ENCODE data around the gene ZBED4. TPM values are rescaled to one million over a fixed set of nuclear protein-coding genes. Genes with fewer than 3 reads are reported as not detected.
A peak's percentile ranks its signal among the peaks of the same experiment; 100 is the strongest.

The ZBED4 gene
- total RNA-seq, 2 experiments from 2014 or later = 18.4 TPM

GRCh38 chr22:49913446-49913845 is 59.8 kb downstream of the ZBED4 start:
- H3K4me3 Mint-ChIP-seq = no peak overlapping the region
- H3K27ac Mint-ChIP-seq = no peak overlapping the region
- peaks cover 12% of the 10 kb centered on the region for H3K4me1 Mint-ChIP-seq (ENCODE audit: low read depth)
- ChIA-PET POLR2A (no interaction called here), CTCF (interaction anchor here (1.6 to 1.9 kb wide), 2 partner anchors 17 to 146 kb away, joined by 4 to 12 read pairs; no protein-coding TSS in a partner anchor)
- no peaks in the 10 kb centered on the region for H3K36me3 Mint-ChIP-seq
- DNase-seq = no peak
- H3K9me3 Mint-ChIP-seq = no peaks in the 10 kb centered on the region
- intact Hi-C loops (cut with micrococcal nuclease) = no loop called here
- H3K27me3 Mint-ChIP-seq = no peaks in the 10 kb centered on the region

DNA sequence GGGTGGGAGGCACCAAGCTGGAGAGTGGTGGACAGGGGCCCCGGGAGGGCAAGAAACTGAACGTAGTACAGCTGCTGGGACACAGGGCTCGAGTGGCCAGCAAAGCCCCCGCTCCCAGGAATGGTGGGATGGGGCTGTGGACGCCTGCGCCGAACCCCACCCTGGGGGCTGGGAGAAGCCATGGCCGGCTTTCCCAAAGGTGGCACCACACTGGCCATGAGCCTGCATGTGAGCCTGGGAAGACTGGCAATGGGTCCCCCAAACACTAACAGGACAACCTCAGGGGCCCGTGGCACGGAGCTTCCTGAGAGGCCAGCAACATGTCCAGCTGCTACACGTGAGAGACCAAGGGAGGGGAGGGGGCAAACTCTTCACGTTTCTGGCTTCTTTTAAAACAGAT is 60.6 kb downstream of the ZBED4 start:
- Mint-ChIP-seq H3K9me3 (no peaks in the 10 kb centered on the region), H3K4me3 (no peak overlapping the region), H3K36me3 (no peaks in the 10 kb centered on the region), H3K27ac (no peak overlapping the region), H3K27me3 (no peaks in the 10 kb centered on the region), H3K4me1 (ENCODE audit: low read depth) (peaks cover 15% of the 10 kb centered on the region)
- POLR2A ChIA-PET = no interaction called here
- CTCF ChIA-PET = interaction anchor here (1.6 to 1.9 kb wide), 2 partner anchors 16 to 147 kb away, joined by 4 to 12 read pairs; no protein-coding TSS in a partner anchor
- intact Hi-C loops (cut with micrococcal nuclease) = no loop called here
- no peak for DNase-seq

DNA sequence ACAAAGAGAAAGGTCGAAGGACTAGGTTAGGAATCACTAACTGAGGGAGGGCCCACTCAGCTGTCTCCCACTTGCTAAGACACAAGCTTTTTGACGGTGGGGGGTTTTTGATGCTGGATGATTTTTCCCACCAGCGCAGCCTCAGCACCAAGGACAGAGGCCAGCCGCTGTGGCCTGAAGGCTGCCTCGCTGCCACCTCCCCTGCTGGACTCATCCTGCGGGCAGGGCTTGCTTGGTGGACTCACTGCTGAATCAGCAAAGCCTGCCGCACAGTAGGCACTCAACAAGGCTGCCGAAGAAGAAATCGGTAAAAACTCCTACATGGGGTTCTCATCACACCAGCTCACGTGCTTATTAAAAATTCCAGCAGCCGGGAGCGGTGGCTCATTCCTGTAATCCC is 62.0 kb downstream of the ZBED4 start:
- H3K4me1 Mint-ChIP-seq (ENCODE audit: low read depth) = peaks cover 25% of the 10 kb centered on the region
- intact Hi-C loops (cut with micrococcal nuclease) = loop anchor here (5.0 kb wide), 1 partner anchor 78 kb away; no protein-coding TSS in a partner anchor
- no peak for DNase-seq
- no peaks in the 10 kb centered on the region for H3K9me3 Mint-ChIP-seq
- POLR2A ChIA-PET = interaction anchor here (1.1 to 1.7 kb wide), 2 partner anchors 16 to 87 kb away, joined by 3 read pairs; no protein-coding TSS in a partner anchor
- no peak overlapping the region for H3K27ac Mint-ChIP-seq
- no peaks in the 10 kb centered on the region for H3K27me3 Mint-ChIP-seq
- no peak overlapping the region for H3K4me3 Mint-ChIP-seq
- H3K36me3 Mint-ChIP-seq = no peaks in the 10 kb centered on the region
- CTCF ChIA-PET = interaction anchor here (0.7 to 1.5 kb wide), 4 partner anchors 10 to 148 kb away, joined by 3 to 10 read pairs (median 3); no protein-coding TSS in a partner anchor

GRCh38 chr22:49916831-49917230 is 63.2 kb downstream of the ZBED4 start:
- no peaks in the 10 kb centered on the region for H3K27me3 Mint-ChIP-seq
- H3K36me3 Mint-ChIP-seq = no peaks in the 10 kb centered on the region
- DNase-seq = no peak
- H3K27ac Mint-ChIP-seq = no peak overlapping the region
- intact Hi-C loops (cut with micrococcal nuclease) = loop anchor here (5.0 kb wide), 1 partner anchor 80 kb away; no protein-coding TSS in a partner anchor
- peak overlapping the region; percentile 79 for H3K4me3 Mint-ChIP-seq
- peaks cover 25% of the 10 kb centered on the region for H3K4me1 Mint-ChIP-seq (ENCODE audit: low read depth)
- CTCF ChIA-PET = interaction anchor here (0.7 to 2.7 kb wide), 3 partner anchors 114 to 745 kb away, joined by 3 to 12 read pairs (median 10); no protein-coding TSS in a partner anchor
- no peaks in the 10 kb centered on the region for H3K9me3 Mint-ChIP-seq
- POLR2A ChIA-PET = interaction anchor here (0.6 to 1.7 kb wide), 5 partner anchors 17 to 118 kb away, joined by 3 to 4 read pairs (median 4); no protein-coding TSS in a partner anchor

- CTCF ChIA-PET = interaction anchor here (0.6 to 2.7 kb wide), 2 partner anchors 49 to 112 kb away, joined by 3 to 12 read pairs; no protein-coding TSS in a partner anchor
- peak; percentile 98 for DNase-seq
- POLR2A ChIA-PET = interaction anchor here (0.9 to 1.1 kb wide), 6 partner anchors 15 to 151 kb away, joined by 3 to 4 read pairs (median 4); no protein-coding TSS in a partner anchor
- Mint-ChIP-seq H3K27me3 (no peaks in the 10 kb centered on the region), H3K36me3 (no peaks in the 10 kb centered on the region), H3K27ac (peak within 1 kb of the TSS; percentile 79), H3K9me3 (no peaks in the 10 kb centered on the region), H3K4me1 (ENCODE audit: low read depth) (peaks cover 25% of the 10 kb centered on the region), H3K4me3 (peak within 1 kb of the TSS; percentile 79)
- intact Hi-C loops (cut with micrococcal nuclease) = loop anchor here (2.0 to 5.0 kb wide), 2 partner anchors 81 to 151 kb away; no protein-coding TSS in a partner anchor
These were observed 64.6 kb downstream of the ZBED4 start, which contains the start of the genes ALG12 and CRELD2 for GRCh38 chr22:49917974-49918910. Gene ALG12, minus strand, starts transcription at chr22:49918438. Its CDS starts 4,673 bp downstream, at chr22:49913765. Gene CRELD2, plus strand, starts transcription at chr22:49918634. Its CDS starts 136 bp downstream, at chr22:49918770.

GRCh38 chr22:49918911-49919881 is 65.6 kb downstream of the ZBED4 start:
- Mint-ChIP-seq H3K27ac (no peak overlapping the region), H3K4me1 (ENCODE audit: low read depth) (peaks cover 28% of the 10 kb centered on the region), H3K9me3 (no peaks in the 10 kb centered on the region), H3K36me3 (no peaks in the 10 kb centered on the region), H3K27me3 (no peaks in the 10 kb centered on the region), H3K4me3 (peak overlapping the region; percentile 65)
- DNase-seq = no peak
- intact Hi-C loops (cut with micrococcal nuclease) = loop anchor here (2.0 to 5.0 kb wide), 2 partner anchors 82 to 152 kb away; no protein-coding TSS in a partner anchor
- ChIA-PET POLR2A (interaction anchor here (1.0 kb wide), 1 partner anchor 152 kb away, joined by 4 read pairs; no protein-coding TSS in a partner anchor), CTCF (interaction anchor here (0.7 kb wide), 1 partner anchor 111 kb away, joined by 3 read pairs; no protein-coding TSS in a partner anchor)

DNA sequence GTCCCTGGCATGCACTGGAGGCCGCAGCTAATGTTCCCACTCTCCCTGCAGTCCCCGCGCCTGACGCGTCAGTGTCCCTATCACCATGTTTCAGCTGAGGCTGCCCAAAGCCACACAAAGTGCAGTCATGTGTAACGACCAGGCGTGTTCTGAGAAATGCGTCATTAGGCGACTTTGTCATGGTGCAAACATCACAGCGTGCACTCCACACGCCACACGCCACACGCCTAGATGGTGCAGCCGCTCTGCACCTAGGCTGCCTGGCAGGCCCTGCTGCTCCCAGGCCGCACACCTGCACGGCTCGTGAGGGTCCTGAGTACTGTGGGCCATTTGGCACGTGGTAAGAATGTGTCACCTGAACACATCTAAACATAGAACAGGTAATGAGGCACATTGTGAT is 67.2 kb downstream of the ZBED4 start:
- Mint-ChIP-seq H3K27me3 (no peaks in the 10 kb centered on the region), H3K36me3 (peaks cover 7% of the 10 kb centered on the region), H3K4me3 (no peak overlapping the region), H3K9me3 (no peaks in the 10 kb centered on the region), H3K4me1 (ENCODE audit: low read depth) (peaks cover 36% of the 10 kb centered on the region), H3K27ac (no peak overlapping the region)
- DNase-seq = no peak
- ChIA-PET CTCF (no interaction called here), POLR2A (no interaction called here)
- intact Hi-C loops (cut with micrococcal nuclease) = no loop called here

DNA sequence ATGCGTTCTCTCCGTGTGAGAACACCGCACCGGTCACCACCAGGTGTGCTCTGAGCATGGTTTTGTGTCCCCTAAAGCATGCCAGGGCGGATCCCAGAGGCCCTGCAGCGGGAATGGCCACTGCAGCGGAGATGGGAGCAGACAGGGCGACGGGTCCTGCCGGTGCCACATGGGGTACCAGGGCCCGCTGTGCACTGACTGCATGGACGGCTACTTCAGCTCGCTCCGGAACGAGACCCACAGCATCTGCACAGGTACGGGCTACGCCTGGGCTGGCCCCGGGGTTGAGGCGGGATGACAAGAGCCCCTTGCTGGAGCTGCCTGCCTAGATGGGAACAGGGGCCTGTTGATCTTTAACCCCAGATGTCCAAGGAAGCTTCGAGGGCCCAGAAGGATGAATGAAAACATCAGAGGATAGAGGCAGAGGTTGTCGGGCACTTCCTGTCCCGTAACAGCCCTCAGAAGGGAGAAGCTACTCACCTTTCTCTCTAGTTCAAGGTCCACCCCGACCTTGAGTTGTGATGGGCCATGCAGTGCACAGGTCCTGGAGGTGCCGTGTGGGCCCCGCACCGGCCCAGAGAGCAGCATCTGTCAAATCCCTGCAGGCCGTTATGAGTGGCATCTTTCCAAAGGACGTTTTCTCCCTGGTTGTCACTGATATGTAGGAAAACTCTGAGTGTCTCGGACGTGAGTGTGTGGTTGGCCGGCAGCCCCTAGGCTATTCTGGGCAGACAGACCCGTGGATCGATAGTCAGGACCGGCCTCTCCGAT is 68.0 kb downstream of the ZBED4 start:
- Mint-ChIP-seq H3K27ac (no peak overlapping the region), H3K36me3 (peaks cover 7% of the 10 kb centered on the region), H3K9me3 (no peaks in the 10 kb centered on the region), H3K4me3 (no peak overlapping the region), H3K27me3 (no peaks in the 10 kb centered on the region), H3K4me1 (ENCODE audit: low read depth) (peaks cover 36% of the 10 kb centered on the region)
- ChIA-PET POLR2A (no interaction called here), CTCF (interaction anchor here (0.8 kb wide), 1 partner anchor 154 kb away, joined by 4 read pairs; no protein-coding TSS in a partner anchor)
- no peak for DNase-seq
- intact Hi-C loops (cut with micrococcal nuclease) = no loop called here

DNA sequence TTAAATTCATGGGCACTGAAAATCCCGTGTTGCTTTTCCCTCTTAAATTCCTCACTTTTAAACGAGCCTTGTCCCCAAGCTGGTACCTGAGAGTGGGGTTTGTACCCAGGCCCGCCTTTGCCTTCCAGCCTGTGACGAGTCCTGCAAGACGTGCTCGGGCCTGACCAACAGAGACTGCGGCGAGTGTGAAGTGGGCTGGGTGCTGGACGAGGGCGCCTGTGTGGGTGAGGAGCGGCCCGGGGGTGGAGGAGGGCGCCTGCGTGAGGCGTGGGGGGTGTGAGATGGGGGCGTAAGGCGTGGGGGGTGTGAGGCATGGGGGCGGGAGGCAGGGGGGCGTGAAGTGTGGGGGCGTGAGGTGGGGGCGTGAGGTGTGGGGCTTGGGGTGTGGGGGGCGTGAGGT is 68.8 kb downstream of the ZBED4 start:
- POLR2A ChIA-PET = no interaction called here
- H3K27me3 Mint-ChIP-seq = no peaks in the 10 kb centered on the region
- H3K4me1 Mint-ChIP-seq (ENCODE audit: low read depth) = peaks cover 34% of the 10 kb centered on the region
- intact Hi-C loops (cut with micrococcal nuclease) = no loop called here
- no peak for DNase-seq
- H3K36me3 Mint-ChIP-seq = peaks cover 13% of the 10 kb centered on the region
- H3K9me3 Mint-ChIP-seq = no peaks in the 10 kb centered on the region
- H3K27ac Mint-ChIP-seq = no peak overlapping the region
- CTCF ChIA-PET = no interaction called here
- no peak overlapping the region for H3K4me3 Mint-ChIP-seq

DNA sequence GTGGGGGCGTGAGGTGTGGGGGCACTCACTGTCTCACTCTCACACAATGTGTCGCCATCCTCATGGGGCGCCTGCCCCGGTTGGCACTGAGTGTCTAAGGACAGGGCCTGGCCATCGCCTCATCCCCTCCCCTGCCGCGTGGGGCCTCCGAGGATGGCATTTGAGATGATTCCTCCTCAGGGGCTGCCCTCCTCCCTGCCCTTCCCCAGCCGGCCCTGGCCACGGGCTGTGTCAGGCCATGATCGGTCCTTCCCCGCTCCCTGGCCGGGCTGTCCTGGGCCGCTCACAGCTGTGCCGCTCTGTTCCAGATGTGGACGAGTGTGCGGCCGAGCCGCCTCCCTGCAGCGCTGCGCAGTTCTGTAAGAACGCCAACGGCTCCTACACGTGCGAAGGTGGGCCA is 69.3 kb downstream of the ZBED4 start:
- ChIA-PET CTCF (no interaction called here), POLR2A (no interaction called here)
- H3K27me3 Mint-ChIP-seq = no peaks in the 10 kb centered on the region
- no peaks in the 10 kb centered on the region for H3K9me3 Mint-ChIP-seq
- DNase-seq = no peak
- H3K36me3 Mint-ChIP-seq = peaks cover 13% of the 10 kb centered on the region
- no peak overlapping the region for H3K27ac Mint-ChIP-seq
- H3K4me3 Mint-ChIP-seq = no peak overlapping the region
- peaks cover 34% of the 10 kb centered on the region for H3K4me1 Mint-ChIP-seq (ENCODE audit: low read depth)
- intact Hi-C loops (cut with micrococcal nuclease) = no loop called here

DNA sequence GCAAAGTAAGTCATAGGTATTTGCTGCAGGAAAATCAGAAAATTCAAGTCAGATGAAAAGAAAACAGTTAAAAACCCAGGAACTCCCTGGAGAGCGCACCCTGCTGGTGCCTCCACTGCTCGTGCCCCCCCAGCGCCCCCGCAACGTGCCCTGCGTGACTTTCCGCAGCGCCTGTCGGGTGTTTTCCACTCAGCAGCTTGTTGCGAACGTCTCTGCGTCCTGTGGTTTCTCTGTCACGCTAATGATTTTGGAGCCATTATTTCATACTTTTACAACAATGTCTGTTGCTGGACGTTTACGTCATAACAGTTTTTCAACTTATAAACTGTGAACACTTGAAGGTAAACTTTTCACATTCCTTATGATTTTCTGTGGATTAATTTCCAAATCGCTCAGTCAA is 69.8 kb downstream of the ZBED4 start:
- intact Hi-C loops (cut with micrococcal nuclease) = no loop called here
- no peak overlapping the region for H3K4me3 Mint-ChIP-seq
- no peaks in the 10 kb centered on the region for H3K9me3 Mint-ChIP-seq
- peaks cover 13% of the 10 kb centered on the region for H3K36me3 Mint-ChIP-seq
- H3K27ac Mint-ChIP-seq = no peak overlapping the region
- peaks cover 34% of the 10 kb centered on the region for H3K4me1 Mint-ChIP-seq (ENCODE audit: low read depth)
- ChIA-PET POLR2A (no interaction called here), CTCF (no interaction called here)
- no peaks in the 10 kb centered on the region for H3K27me3 Mint-ChIP-seq
- DNase-seq = peak; percentile 37

Measured in activated CD4-positive, alpha-beta memory T cell treated with anti-CD3 and anti-CD28 coated beads for 36 hours (primary cell).